ENCODE results near the gene IQCC.

Gene IQCC

DNA sequence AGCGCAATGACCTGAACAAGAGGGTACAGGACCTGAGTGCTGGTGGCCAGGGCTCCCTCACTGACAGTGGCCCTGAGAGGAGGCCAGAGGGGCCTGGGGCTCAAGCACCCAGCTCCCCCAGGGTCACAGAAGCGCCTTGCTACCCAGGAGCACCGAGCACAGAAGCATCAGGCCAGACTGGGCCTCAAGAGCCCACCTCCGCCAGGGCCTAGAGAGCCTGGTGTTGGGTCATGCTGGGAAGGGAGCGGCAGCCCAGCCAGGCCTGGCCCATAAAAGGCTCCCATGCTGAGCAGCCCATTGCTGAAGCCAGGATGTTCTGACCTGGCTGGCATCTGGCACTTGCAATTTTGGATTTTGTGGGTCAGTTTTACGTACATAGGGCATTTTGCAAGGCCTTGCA, 10.5 kb upstream of the IQCC start:
- no peak for FAIRE-seq

DNA sequence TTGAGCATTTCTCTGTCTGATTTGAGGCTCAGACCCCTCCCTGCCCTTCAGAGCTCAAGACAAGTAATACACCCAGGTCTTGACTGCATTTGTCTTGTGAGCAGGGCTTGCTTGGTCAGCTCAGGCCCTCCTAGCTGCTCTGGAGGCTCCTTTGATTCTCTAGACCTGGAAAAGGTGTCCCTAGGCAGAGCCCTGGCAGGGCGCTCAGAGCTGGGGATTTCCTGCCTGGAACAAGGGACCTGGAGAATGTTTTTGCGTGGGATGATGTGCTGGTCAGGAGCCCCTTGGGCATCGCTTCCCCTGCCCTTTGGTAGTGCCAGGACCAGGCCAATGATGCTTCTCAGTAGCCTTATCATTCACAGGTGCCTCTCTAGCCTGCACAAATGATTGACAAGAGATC, 9.9 kb upstream of the IQCC start:
- FAIRE-seq: no peak
- DNase-seq (ENCODE audit: extremely low spot score, insufficient read length, low read depth): no peak

More for the DNA sequence above, 10.5 kb upstream of the IQCC start:
- no peak for DNase-seq (ENCODE audit: extremely low spot score, insufficient read length, low read depth)

DNA sequence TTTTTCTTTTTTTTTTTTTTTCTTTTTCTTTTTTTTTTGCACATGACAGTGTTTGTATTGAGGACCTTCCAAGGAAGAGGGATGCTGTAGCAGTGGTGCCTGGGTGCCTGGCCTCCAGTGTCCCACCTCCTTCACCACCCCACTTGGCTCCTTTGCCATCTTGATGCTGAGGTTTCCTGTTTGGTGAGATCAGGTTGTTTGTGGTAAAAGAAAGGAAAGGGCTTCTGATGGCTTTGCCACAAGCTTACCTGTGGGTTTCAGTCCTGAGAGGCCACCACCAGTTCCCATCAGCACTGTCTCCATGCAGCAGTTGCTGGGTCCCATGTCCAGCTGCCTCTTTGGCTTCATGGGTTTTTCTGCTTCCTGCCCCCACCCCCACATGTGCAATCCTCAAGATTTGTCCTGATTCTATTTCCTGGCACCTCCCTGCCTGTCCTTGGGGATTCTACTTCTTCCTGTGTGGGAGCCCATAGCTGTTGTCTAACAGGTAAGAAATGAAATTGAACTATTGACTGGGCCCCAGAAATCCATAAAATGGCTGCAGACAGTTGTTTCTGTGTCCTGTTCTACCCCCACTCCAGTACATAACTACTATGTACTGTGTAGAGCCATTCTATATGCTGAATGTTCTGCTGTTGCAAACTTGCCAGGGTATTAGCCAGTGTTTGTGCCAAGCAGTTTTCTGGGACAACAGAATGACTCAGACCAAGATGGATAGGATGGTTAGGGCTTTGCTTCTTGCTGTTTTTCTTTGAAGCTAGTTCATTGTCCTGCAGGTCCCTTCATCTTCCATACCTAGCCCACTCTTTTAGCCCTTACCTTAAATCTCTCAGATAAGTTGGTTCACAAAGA, 9.3 kb upstream of the IQCC start:
- DNase-seq (ENCODE audit: extremely low spot score, insufficient read length, low read depth): no peak
- no peak for FAIRE-seq

DNA sequence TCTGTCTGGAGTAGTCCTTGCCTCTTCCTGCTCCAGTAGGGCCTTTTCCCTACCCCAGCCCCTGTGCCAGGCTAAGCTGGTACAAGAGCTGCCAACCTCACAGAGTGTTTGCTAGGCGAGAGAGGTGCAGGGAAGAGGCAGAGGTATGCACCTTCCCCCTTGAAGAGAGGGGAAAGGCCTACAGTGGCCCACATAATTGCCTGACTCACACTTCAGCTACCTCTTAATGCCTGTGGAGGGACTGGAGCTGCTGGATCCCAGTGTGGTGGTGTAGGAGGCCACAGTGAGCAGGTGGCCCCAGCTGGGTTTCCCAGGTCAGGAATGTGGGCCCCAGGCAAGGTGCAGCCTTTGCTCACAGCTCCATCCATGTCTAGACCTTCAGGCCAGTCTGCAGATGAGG, 8.4 kb upstream of the IQCC start:
- FAIRE-seq: no peak
- no peak for DNase-seq (ENCODE audit: extremely low spot score, insufficient read length, low read depth)

DNA sequence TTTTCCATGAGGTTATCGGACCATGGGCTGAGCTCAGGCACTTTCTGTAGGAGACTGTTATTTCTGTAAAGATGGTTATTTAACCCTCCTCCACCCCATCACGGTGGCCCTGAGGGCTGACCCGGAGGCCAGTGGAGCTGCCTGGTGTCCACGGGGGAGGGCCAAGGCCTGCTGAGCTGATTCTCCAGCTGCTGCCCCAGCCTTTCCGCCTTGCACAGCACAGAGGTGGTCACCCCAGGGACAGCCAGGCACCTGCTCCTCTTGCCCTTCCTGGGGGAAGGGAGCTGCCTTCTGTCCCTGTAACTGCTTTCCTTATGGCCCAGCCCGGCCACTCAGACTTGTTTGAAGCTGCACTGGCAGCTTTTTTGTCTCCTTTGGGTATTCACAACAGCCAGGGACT, 7.6 kb upstream of the IQCC start:
- DNase-seq (ENCODE audit: extremely low spot score, insufficient read length, low read depth): no peak
- FAIRE-seq: no peak

DNA sequence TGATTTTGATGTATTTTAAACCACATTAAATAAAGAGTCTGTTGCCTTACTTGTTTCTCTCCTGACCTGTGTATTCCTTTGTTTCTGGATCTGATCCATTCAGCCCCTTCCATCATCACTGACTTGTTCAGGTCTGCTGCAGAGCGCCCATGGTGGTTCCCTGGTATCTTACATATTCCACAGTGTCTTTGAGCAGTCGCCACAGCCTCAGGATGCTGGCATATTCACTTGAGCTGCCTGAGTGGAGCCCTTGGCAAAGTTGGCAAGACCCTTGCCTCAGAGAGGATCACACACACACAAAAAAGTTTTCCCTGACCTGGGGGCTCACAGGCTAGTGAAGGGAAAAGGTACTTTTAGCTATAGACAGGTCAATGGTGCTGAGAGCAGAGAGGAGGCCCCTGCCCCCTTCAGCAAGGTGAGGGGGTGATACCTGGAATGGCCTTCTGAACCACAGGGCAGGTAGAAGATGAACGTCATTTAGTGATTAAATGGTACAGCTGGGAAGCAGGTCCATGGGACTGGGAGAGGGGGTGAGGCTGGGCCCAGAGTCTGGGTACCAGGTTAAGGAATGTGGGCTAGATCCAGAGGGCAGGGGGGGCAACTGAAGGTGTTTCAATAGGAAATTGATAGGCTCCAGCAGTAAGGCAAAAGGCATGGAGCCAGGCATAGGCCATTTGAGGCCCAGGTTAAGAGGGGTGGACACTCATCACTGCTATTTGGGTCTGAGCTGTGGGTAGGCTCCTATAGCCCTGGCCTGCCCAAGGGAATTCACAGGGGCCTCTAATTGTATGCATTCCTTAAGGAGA, 7.0 kb upstream of the IQCC start:
- FAIRE-seq: no peak
- DNase-seq (ENCODE audit: extremely low spot score, insufficient read length, low read depth): no peak

DNA sequence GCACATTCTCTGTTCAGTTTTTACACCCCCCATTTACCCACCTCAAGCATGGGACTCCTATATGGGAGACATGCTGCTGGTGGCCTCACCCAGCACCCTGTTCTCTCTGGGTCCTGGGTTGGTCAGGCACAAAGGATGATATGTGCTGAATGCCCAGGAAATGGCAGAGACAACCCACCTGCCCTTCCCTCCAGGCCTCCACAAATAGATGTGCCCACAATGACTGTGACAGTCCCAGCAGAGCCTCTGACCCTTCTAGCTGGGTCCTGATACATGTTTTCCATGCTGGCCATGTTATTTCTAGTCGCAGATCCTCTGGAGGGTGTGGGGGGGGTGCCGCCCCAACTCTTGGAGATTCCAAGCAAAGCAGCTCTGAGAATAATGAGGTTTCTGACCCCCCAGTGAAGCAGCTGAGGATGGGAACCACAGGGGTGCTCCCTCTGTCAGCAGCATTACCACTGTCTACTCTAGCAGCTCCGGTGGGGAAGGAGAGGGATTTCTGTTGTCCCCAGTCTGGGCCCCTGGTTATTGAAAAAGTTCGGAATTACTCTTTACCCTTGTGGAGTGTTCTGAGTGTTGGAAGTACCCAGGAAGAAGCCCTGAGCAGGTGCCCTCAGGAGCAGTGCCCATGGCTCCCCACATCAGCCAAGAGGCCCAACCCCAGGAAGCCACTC, 6.3 kb upstream of the IQCC start:
- no peak for FAIRE-seq

DNA sequence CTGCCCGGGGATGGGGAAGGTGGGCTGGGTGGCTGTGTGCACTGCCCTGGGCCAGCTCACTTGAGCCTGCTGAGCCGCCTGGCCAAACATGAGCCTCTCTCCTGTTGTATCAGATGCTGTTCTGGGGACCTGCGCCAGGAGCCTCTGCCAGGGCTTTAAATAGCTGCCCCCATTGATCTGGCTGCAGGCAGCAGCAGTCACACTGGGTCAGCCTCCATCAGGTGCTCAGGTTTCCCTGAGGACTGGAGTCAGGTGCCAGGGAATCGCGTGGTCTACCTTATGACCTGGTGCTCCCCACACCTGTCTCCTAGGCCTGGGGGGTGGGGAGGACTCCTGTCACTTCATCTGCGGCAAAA, 5.8 kb upstream of the IQCC start:
- no peak for DNase-seq (ENCODE audit: extremely low spot score, insufficient read length, low read depth)
- no peak for FAIRE-seq

More for the DNA sequence above, 6.3 kb upstream of the IQCC start:
- no peak for DNase-seq (ENCODE audit: extremely low spot score, insufficient read length, low read depth)

DNA sequence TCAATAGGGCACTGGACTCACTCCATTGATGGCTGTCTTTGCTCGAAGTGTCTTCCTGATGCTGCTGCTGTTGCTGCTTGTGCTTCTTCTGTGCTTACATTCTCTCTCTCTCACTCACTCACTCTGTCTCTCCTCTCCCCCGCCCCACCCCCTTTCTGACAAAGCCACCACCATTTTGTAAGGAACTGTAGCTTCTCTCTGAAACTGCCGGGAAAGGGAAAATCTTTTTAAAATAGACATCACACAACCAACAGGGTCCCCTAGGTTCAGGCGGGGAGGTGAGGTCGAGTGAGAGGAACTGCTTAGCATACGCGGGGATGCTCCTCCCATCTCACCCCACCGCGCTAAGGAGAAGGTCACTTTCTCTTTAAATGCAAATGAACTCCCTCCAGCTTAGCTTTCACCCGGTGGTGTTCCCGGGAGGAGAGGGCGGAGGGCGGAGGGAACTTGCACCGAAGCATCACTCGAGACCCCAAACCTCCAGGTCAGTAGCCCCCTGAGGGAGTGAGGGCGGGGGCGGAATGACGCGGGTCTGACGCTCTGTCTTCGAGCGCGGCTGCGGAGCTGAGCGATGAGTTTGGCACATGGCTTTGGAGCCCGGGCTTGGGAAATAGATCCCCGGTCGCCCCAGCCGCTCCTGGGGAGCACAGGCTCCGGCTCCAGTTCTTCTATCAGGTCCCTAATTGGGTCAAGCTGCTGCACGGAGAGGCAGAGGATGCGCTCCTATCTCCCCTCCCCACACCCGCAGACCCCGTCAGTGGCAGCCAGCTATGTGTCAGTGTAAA, 5.1 kb upstream of the IQCC start, which contains the start of gene CCDC28B:
TSS of gene CCDC28B (plus strand) at position 370 of the 785 bp plus-strand sequence. CDS start 1,341 bp downstream, outside the sequence.
- no peak for DNase-seq (ENCODE audit: extremely low spot score, insufficient read length, low read depth)
- FAIRE-seq: peak; percentile 92

DNA sequence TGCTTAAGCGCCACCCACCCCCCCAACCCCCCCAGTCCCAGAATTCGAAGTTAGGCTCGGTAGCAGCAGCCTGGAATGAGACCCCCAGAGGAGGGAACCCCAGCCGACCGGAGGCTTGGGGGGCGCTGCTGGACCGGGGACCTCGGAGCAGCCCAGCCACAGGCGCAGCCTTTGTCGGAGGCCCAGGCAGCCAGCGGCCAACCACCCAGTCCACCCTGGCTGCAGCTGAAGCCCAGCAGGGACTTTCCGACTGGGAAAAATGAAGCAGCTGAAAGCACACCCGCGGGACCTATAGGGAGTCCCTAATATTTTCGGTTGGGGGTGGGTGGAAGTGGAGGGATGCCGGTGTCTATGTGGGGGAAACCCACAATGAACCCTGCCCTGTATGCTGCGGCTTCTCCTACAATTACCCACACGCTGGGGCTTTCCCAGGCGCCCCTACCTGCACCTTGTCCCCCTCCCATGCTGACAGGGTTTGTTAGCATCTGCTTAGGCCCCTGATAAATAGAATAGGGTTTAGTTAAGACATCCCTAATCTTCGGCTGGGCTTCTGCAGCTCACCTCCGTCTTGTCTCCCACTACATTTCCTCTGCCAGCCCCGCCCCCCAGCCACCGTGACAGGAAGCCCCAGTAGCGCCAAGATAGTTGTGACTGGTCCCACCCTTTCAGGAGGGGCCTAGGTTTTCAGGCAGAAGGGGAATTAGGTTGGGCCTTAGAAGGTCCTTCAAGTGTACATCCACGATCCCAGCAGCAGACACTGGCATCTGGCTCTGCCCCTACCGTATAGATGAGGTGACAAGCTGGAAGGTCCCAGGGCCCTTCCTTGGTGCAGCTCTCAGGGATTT, 4.2 kb upstream of the IQCC start:
- FAIRE-seq (peak; percentile 83), DNase-seq (ENCODE audit: extremely low spot score, insufficient read length, low read depth) (no peak)

DNA sequence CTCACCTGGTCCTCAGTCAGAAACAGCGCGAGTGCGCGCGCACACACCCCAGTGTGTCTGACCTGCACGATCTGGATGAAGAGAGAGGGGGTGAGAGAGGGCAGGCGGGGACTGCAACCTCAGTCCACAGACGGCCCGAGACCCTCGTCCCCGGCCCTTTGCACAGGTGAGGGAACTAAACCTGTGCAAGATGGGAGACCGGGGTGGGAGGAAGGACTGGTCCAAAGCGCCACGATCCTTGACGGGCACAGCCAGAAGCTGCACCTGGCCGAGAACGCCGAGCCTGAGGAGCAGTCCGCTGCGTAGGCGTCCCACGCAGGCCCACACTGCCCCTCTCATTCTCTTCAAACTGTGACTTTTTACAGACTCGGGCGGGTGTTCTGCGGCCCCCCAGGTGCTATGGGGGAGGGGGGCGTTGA, 519 bp upstream of the IQCC start:
- no peak for DNase-seq (ENCODE audit: extremely low spot score, insufficient read length, low read depth)
- no peak for FAIRE-seq

DNA sequence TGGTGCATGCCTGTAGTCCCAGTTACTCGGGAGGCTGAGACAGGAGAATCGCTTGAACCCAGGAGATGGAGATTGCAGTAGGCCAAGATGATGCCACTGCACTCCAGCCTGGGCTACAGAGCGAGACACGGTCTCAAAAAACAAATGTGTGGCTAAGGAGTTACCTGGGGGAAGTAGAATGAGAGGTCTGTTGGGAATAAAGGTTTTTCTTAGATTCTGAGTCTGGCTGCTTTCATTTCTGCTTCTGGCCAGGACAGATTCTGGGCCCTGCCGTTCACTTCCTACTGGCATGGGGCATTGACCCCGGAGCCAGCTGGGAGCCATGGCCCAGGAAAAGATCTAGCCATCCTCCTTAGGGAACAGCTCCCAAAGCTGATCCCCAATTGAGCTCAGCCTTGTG, 3.0 kb downstream of the IQCC start:
- DNase-seq (ENCODE audit: extremely low spot score, insufficient read length, low read depth) (no peak), FAIRE-seq (no peak)

DNA sequence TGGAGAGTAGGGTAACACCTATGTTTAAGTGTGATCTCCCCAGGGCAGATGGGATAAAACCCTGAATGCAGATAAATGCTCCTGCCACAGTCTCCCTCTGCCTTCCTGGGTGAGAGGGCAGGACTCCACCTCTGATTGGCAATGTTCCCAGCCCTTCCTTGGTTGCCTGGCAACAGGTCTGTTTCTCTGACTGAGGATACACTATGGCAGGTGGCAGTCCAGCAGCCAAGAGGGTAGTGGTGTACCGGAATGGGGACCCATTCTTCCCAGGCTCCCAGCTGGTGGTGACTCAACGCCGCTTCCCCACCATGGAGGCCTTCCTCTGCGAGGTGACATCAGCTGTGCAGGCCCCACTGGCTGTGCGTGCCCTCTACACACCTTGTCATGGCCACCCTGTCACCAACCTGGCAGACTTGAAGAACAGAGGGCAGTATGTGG, 3.4 kb downstream of the IQCC start, which contains the start of gene DCDC2B:
TSS of gene DCDC2B (plus strand) at position 199 of the 438 bp plus-strand sequence. CDS start at position 204, 5 bp downstream.
- FAIRE-seq: no peak

DNA sequence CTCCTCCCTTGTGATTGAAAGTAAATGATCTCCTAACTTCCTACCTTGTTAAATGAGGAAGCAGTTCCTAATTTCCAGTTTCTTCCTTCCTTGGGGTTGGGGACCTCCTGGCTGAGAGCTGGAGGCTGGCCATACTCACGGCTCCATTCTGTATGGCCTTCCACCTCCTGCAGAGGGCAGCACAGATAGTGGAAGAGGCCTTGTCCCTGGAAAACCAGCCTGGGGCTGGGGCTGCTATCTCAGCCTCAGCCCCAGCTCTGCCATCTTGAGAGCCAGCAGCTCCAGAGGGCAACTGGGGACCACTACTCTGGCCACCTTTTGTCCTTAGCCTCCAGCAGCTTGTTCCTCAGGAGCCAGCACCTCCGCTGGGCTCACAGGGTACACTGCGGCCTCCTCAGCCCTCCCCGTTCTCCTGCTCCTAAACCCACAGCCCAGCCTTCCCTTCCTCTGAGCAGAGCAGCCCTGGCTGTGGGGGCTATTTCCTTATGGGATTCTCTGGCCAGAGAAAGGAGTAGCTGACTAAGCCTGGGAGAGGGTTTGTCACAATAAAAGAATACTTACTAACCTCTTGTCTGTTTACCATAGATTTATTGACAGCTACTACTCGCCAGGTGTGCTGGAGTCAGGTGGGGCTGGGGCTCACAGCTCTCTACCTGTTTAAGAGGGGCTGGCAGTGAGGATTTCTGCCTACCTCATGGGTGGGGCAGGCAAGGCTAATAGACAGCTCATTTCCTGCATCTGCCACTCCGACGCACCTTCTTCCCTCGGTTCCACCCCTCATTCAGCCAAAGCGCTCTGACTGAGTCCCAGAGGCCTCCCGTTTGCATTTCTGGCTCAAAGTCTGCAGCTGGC, 10.4 kb downstream of the IQCC start:
- DNase-seq (ENCODE audit: extremely low spot score, insufficient read length, low read depth) (peak; percentile 33), FAIRE-seq (peak; percentile 87)

More for the DNA sequence above, 3.4 kb downstream of the IQCC start, which contains the start of gene DCDC2B:
- no peak for DNase-seq (ENCODE audit: extremely low spot score, insufficient read length, low read depth)

DNA sequence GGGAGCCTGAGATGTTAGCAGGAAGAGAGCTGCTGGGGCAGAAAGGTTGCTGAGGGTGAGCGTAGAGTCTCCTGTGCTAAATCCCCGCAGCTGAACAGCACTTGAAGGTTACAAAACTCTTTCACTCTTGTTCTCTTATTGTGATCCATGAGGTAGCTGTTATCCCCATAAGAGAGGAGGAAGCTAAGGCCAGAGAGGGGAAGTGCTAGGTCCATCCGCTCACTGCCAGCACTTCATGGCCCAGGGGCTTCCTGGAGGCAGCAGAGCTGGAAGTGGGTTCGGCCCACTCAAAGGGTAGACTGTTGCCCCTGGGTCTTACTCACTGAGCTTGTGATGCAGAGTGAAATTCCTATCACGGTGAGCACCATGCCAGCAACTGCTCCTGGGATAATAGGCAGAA, 11.1 kb downstream of the IQCC start:
- DNase-seq (ENCODE audit: extremely low spot score, insufficient read length, low read depth) (no peak), FAIRE-seq (no peak)

DNA sequence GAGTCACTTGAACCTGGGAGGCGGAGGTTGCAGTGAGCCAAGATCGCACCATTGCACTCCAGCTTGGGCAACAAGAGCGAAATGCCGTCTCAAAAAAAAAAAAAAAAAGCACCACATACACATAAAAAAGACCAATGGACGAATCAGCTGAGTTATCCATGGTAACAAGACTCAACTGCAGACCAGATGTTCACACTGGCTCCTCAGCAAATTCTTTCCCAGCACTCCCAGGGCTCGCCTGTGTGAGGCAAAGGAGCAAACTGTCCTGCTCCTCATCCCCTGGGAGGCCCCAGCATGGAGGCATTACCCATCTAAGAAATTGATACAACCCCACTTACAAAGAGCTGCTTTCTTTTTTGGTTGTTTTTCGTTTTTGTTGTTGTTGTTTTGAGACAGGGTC, 13.6 kb downstream of the IQCC start:
- DNase-seq (ENCODE audit: extremely low spot score, insufficient read length, low read depth) (no peak), FAIRE-seq (no peak)

DNA sequence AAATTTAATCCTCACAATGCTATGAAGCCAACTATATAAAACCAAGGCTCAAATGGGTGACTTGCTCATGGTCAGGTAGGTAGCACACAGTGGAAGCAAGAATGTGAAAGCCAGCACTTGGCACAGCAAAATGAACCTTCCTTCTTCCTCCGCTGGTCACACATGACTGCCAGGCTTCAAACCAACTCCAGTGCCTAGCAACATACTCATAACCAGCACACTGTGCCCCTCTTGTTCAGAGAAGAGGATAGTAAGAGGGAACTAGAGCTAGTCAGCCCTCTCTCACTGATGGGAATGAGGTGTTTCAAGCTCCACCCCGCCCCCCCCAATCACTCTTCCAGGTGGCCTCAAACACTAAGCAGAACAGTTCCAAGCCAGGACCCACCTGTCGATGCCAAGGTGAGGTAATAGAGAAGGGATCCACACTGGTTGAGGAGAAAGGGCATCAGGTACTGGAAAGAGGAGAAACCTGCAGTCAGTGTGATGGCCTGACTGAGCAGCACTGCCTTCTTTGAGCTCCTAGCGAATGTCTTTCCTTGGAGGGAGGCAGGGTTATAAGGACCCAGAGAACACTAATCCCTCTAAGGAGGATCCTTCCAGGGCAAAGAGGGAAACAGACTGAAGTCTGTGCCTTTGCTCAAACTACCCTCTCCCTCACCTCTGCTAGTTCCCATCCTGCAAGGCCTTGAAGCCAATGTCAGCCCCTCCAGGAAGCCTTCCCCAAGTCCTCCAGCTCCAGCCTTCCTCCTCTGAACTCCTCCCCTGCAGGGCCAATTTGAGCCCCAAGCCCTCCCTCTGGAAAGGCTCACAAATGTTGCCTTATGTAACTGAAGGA, 15.5 kb downstream of the IQCC start:
- no peak for DNase-seq (ENCODE audit: extremely low spot score, insufficient read length, low read depth)
- FAIRE-seq: no peak

All from GM18507 (cell line).